Adrenal gland (tissue), 5 donors: Measurements from ENCODE around the gene ZNF277.

Experiments
- CTCF ChIP-seq, 6 experiments: fragments of 450-650 bp in 4 of 6; fragments of 200-600 bp in 2 of 6; sonication (generic) in 1 of 6; IDR thresholded peaks; 1 replicate in 5 of 6; 2 replicates in 1 of 6; pipeline versions ENCODE4 v1.5.1 to v1.8.0; 2016 to 2021; ENCODE audit warnings: antibody characterized with exemption in 6 of 6, mild to moderate bottlenecking in 2 of 6, moderate library complexity in 1 of 6
- POLR2A ChIP-seq, 2 donors: fragments of 450-650 bp; IDR thresholded peaks; one replicate each; pipeline ENCODE4 v1.6.1; 2017; ENCODE audit warnings: antibody characterized with exemption in 2 of 2, mild to moderate bottlenecking in 2 of 2, moderate library complexity in 1 of 2
- donor health status: DM: no; HTN: no; CAD: no.

DNA sequence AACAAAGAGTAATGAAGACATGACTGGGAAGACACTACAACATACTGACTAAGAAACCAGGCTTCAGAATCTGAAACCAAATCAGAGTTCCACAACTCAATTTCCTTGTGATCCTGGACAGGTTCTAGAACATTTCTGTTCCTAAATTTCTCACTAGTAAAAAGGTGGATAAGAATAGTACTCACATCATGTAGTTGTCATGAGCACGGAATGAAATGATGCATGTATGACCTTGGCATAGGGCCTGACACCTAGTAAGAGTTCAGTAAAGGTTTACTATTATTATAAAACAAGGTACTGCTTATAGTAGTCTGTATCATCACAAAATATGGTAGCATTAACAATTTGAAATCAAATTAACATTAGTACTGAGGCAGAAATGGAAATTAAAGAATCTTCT, 20.2 kb upstream of the ZNF277 start:
- no peak for TF ChIP-seq CTCF (IDR thresholded peaks at IDR 0.05)
- TF ChIP-seq POLR2A (IDR thresholded peaks at IDR 0.05): no peak
